Coronary artery (tissue), 2 donors: Measurements from ENCODE around the gene PRKG1.

Source experiments
- DNase-seq: peaks from one replicate; pipeline ENCODE4 v3.0.0-alpha.2; 2017; ENCODE audit warnings: low spot score
- H3K27ac ChIP-seq, 2 donors: fragments of 200-600 bp; sonication (generic); one replicate each; pipeline ENCODE4 v1.5.1; 2016 to 2019
- H3K4me3 ChIP-seq: fragments of 200-600 bp; sonication (generic); 2 replicates; pipeline ENCODE4 v1.5.1; 2016; ENCODE audit warnings: mild to moderate bottlenecking, moderate library complexity
- CTCF ChIP-seq: fragments of 200-600 bp; sonication (generic); IDR thresholded peaks from one replicate; pipeline ENCODE4 v1.5.1; 2019; ENCODE audit warnings: antibody characterized with exemption

PRKG1 gene

GRCh38 chr10:51368943-51369342, 294.7 kb downstream of the PRKG1 start:
- no peak for DNase-seq
- TF ChIP-seq CTCF: no peak
- no peak overlapping the region for H3K4me3 ChIP-seq
- H3K27ac ChIP-seq: no peak overlapping the region

- DNase-seq: no peak
- Histone ChIP-seq H3K27ac (peak overlapping the region; percentile 9 to 39), H3K4me3 (no peak overlapping the region)
- no peak for TF ChIP-seq CTCF
Observed at GRCh38 chr10:51369903-51370302, 295.6 kb downstream of the PRKG1 start.

- H3K4me3 ChIP-seq: no peak overlapping the region
- DNase-seq: no peak
- TF ChIP-seq CTCF: no peak
- peak overlapping the region in 1 of 2 donors; percentile 32 for H3K27ac ChIP-seq
Observed at GRCh38 chr10:51371743-51372142, 297.5 kb downstream of the PRKG1 start.

- TF ChIP-seq CTCF: no peak
- no peak for DNase-seq
Observed at GRCh38 chr10:51375790-51376189, 301.5 kb downstream of the PRKG1 start.

GRCh38 chr10:51377070-51377931, 303.0 kb downstream of the PRKG1 start:
- no peak for TF ChIP-seq CTCF
- no peak overlapping the region for H3K4me3 ChIP-seq
- no peak overlapping the region for H3K27ac ChIP-seq
- DNase-seq: no peak

More at GRCh38 chr10:51375790-51376189, 301.5 kb downstream of the PRKG1 start:
- Histone ChIP-seq H3K27ac (no peak overlapping the region), H3K4me3 (no peak overlapping the region)

GRCh38 chr10:51377932-51378599, 303.8 kb downstream of the PRKG1 start:
- no peak for TF ChIP-seq CTCF
- no peak overlapping the region for H3K4me3 ChIP-seq
- no peak for DNase-seq
- no peak overlapping the region for H3K27ac ChIP-seq
